IPS-20b (cell line): ENCODE measurements around the gene CHST3.
"Not testable (repeated sequence)": the region's sequence is repeated elsewhere in the genome, so short reads cannot be mapped to it uniquely, and the experiment has no call there.

Experiments used
- H3K27ac ChIP-seq: one replicate; pipeline ENCODE4 v1.5.1; 2013; ENCODE audit warnings: low read length
- H3K27me3 ChIP-seq: 2 replicates; pipeline ENCODE4 v1.6.1; 2013; ENCODE audit warnings: mild to moderate bottlenecking, low read length, inconsistent platforms; ENCODE audit not compliant: insufficient read depth
- H3K36me3 ChIP-seq: 2 replicates; pipeline ENCODE4 v1.6.1; 2013; ENCODE audit warnings: low read depth, mild to moderate bottlenecking, inconsistent platforms, low read length, moderate library complexity; ENCODE audit not compliant: insufficient read depth
- H3K4me1 ChIP-seq: 2 replicates; pipeline ENCODE4 v1.6.1; 2013; ENCODE audit warnings: mild to moderate bottlenecking, control low read depth, inconsistent platforms, low read length, moderate library complexity; ENCODE audit not compliant: insufficient read depth
- H3K4me3 ChIP-seq: 2 replicates; pipeline ENCODE4 v1.5.1; 2013; ENCODE audit warnings: mild to moderate bottlenecking, low read length, inconsistent platforms
- H3K9ac ChIP-seq: 2 replicates; pipeline ENCODE4 v1.6.1; 2013; ENCODE audit warnings: low read depth, mild to moderate bottlenecking, inconsistent platforms, low read length, moderate library complexity
- H3K9me3 ChIP-seq: 2 replicates; pipeline ENCODE4 v1.6.1; 2013; ENCODE audit warnings: mild to moderate bottlenecking, low read depth, low read length, inconsistent platforms; ENCODE audit not compliant: insufficient read depth

Gene CHST3

DNA sequence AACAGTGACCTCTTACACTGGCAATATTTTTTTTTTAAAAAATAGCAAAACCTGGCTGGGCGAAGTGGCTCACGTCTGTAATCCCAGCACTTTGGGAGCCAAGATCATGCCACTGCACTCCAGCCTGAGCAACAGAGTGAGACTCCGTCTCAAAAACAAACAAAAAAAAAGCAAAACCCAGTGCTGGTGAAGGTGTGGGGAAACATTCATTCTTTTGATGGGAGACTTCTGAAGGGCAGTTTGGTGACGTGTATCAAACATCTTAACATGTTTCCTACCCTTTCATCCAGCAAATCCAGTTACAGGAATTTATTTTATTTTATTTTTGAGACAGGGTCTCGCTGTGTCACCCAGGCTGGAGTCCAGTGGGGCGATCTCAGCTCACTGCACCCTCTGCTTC lies 58.0 kb downstream of the CHST3 start:
- Histone ChIP-seq H3K27me3 (no peaks in the 10 kb centered on the region), H3K36me3 (no peaks in the 10 kb centered on the region), H3K9ac (no peak overlapping the region), H3K4me3 (no peak overlapping the region), H3K9me3 (no peaks in the 10 kb centered on the region), H3K27ac (no peak overlapping the region), H3K4me1 (no peaks in the 10 kb centered on the region)

DNA sequence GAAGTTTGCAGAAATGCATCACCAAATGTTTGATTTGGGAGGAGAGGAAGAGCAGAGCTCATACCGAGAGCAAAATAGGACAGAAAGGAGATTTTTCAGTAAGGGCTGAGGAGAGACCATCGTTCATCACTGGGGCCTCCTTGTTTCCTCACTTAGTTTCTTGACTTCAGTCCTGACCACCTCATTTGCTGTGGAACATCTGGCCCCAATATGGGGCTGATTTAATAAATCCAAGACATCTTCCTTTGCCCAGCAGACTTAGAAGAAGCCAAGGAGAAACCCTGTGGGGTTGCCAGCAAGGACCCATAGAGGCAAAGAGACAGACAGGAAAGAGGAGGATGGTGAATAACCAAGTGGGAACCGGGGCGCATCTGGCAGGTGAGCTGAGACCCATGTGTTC lies 60.4 kb downstream of the CHST3 start:
- no peaks in the 10 kb centered on the region for H3K27me3 ChIP-seq
- H3K27ac ChIP-seq = no peak overlapping the region
- no peaks in the 10 kb centered on the region for H3K36me3 ChIP-seq
- no peaks in the 10 kb centered on the region for H3K4me1 ChIP-seq
- H3K9me3 ChIP-seq = no peaks in the 10 kb centered on the region
- no peak overlapping the region for H3K4me3 ChIP-seq
- no peak overlapping the region for H3K9ac ChIP-seq

GRCh38 chr10:72025400-72025799 lies 61.2 kb downstream of the CHST3 start:
- no peaks in the 10 kb centered on the region for H3K9me3 ChIP-seq
- no peak overlapping the region for H3K9ac ChIP-seq
- no peaks in the 10 kb centered on the region for H3K27me3 ChIP-seq
- no peak overlapping the region for H3K27ac ChIP-seq
- H3K4me1 ChIP-seq = no peaks in the 10 kb centered on the region
- no peaks in the 10 kb centered on the region for H3K36me3 ChIP-seq
- H3K4me3 ChIP-seq = no peak overlapping the region

DNA sequence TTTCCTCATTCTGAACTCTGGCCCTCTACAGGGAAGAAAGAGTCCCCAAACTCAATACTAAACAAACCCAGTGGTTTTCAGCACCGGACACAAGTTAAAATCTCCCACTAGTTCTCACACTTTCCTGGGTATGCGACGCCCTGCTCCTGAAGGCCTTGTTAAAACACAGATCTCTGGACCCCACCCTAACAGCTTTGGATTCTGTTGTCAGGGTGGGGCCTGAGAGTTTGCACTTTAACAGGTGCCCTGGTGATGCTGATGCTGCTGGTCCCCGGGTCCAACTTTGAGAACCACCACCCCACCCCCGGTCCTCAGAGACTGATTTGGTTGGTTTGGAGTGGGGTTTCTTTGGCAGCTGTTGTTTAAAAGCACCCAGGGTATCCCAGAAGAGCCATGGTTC lies 61.6 kb downstream of the CHST3 start:
- Histone ChIP-seq H3K36me3 (no peaks in the 10 kb centered on the region), H3K27ac (no peak overlapping the region), H3K4me3 (no peak overlapping the region)

GRCh38 chr10:72026278-72027111 lies 62.3 kb downstream of the CHST3 start:
- no peaks in the 10 kb centered on the region for H3K9me3 ChIP-seq

More for the DNA sequence above, 61.6 kb downstream of the CHST3 start:
- Histone ChIP-seq H3K4me1 (no peaks in the 10 kb centered on the region), H3K9ac (no peak overlapping the region), H3K27me3 (no peaks in the 10 kb centered on the region), H3K9me3 (no peaks in the 10 kb centered on the region)

GRCh38 chr10:72027498-72027897 lies 63.3 kb downstream of the CHST3 start:
- Histone ChIP-seq H3K27me3 (no peaks in the 10 kb centered on the region), H3K27ac (no peak overlapping the region), H3K9me3 (no peaks in the 10 kb centered on the region), H3K9ac (no peak overlapping the region), H3K36me3 (no peaks in the 10 kb centered on the region), H3K4me1 (no peaks in the 10 kb centered on the region), H3K4me3 (no peak overlapping the region)

More at GRCh38 chr10:72026278-72027111, 62.3 kb downstream of the CHST3 start:
- H3K9ac ChIP-seq = no peak overlapping the region
- no peaks in the 10 kb centered on the region for H3K36me3 ChIP-seq
- H3K27ac ChIP-seq = no peak overlapping the region
- H3K4me1 ChIP-seq = no peaks in the 10 kb centered on the region
- H3K4me3 ChIP-seq = no peak overlapping the region
- H3K27me3 ChIP-seq = no peaks in the 10 kb centered on the region

DNA sequence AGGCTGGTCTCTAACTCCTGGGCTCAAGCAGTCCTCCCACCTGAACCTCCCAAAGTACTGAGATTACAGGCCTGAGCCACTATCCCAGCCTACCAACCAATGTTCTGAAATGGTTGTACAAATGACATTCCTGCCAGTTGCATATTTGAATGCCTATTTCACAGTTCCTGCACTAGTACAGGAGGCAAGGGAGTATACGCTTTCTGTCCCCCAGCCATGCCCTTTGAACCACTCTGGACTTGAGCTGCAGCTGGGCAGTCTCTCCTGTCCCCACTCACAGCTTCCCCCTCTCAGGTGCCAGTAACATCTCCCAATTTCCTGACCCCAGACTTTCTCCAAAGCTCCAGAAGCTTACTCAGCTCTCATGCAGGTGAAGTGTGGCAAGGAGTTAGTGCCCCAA lies 65.2 kb downstream of the CHST3 start:
- H3K9me3 ChIP-seq = no peaks in the 10 kb centered on the region
- no peaks in the 10 kb centered on the region for H3K4me1 ChIP-seq
- H3K36me3 ChIP-seq = no peaks in the 10 kb centered on the region
- no peaks in the 10 kb centered on the region for H3K27me3 ChIP-seq
- H3K27ac ChIP-seq = no peak overlapping the region
- H3K9ac ChIP-seq = no peak overlapping the region
- no peak overlapping the region for H3K4me3 ChIP-seq

- Histone ChIP-seq H3K9me3 (no peaks in the 10 kb centered on the region), H3K9ac (no peak overlapping the region), H3K4me1 (no peaks in the 10 kb centered on the region), H3K27me3 (no peaks in the 10 kb centered on the region), H3K36me3 (no peaks in the 10 kb centered on the region), H3K4me3 (no peak overlapping the region), H3K27ac (no peak overlapping the region)
Observed at GRCh38 chr10:72030762-72031543, 66.8 kb downstream of the CHST3 start.

GRCh38 chr10:72031706-72032105 lies 67.5 kb downstream of the CHST3 start:
- no peaks in the 10 kb centered on the region for H3K36me3 ChIP-seq
- H3K27me3 ChIP-seq = no peaks in the 10 kb centered on the region

DNA sequence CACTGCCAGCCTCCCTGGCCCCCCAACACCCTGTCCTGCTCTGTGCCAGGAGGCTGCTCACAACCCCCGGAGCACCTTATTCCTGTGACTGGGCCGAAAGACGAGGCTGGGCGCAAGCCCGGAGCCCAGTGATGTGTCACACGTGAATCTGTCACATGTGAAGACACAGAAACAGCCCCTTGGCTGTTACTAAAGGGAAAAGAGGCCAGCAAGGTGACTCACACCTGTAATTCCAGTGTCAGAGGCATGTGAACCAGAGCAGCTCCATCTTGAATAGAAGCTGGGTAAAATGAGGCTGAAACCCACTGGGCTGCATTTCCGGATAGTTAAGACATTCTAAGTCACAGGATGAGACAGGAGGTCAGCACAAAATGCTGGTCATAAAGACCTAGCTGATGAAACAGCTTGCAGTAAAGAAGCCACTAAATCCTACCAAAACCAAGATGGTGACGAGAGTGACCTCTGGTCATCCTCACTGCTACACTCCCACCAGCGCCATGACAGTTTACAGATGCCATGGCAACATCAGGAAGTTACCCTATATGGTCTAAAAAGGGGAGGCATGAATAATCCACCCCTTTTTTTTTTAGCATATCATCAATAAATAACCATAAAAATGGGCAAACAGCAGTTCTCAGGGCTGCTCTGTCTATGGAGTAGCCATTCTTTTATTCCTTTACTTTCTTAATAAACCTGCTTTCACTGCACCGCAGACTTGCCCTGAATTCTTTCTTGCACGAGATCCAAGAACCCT lies 68.4 kb downstream of the CHST3 start:
- H3K4me1 ChIP-seq, H3K36me3 ChIP-seq, H3K4me3 ChIP-seq, H3K27me3 ChIP-seq, H3K9me3 ChIP-seq, H3K9ac ChIP-seq, H3K27ac ChIP-seq: not testable (repeated sequence)

More at GRCh38 chr10:72031706-72032105, 67.5 kb downstream of the CHST3 start:
- Histone ChIP-seq H3K9ac (no peak overlapping the region), H3K4me3 (no peak overlapping the region), H3K4me1 (no peaks in the 10 kb centered on the region), H3K27ac (no peak overlapping the region), H3K9me3 (no peaks in the 10 kb centered on the region)

- Histone ChIP-seq H3K36me3 (no peaks in the 10 kb centered on the region), H3K4me1 (0 out of 2 replicates have a peak, but pooled peaks cover 7% of the 10 kb centered on the region), H3K27ac (no peak overlapping the region), H3K9me3 (no peaks in the 10 kb centered on the region), H3K27me3 (no peaks in the 10 kb centered on the region), H3K4me3 (no peak overlapping the region), H3K9ac (no peak overlapping the region)
Observed at GRCh38 chr10:72034040-72034499, 69.9 kb downstream of the CHST3 start.
